Right lobe of liver (tissue), 6 donors: Measurements from ENCODE around the gene CASP8. TPM values are rescaled to one million over a fixed set of nuclear protein-coding genes. Genes with fewer than 3 reads are reported as not detected.

Source experiments
- ATAC-seq, 4 donors: fragments of 200-7000 bp; cut with Tn5 transposase; one replicate each; pipeline ENCODE4 v1.9.1; 2020; ENCODE audit warnings: mild to moderate bottlenecking in 4 of 4, moderate library complexity in 4 of 4
- DNase-seq, 3 donors: peaks; one replicate each; pipeline ENCODE4 v3.0.0-alpha.2; 2020
- H3K27ac ChIP-seq, 3 donors: fragments of 200-600 bp; one replicate each; pipeline ENCODE4 v1.8.0; 2022
- H3K27me3 ChIP-seq, 2 donors: fragments of 200-600 bp; one replicate each; pipeline ENCODE4 v1.8.0; 2022
- H3K36me3 ChIP-seq, 4 donors: fragments of 200-600 bp; sonication (generic) in 1 of 4; one replicate each; pipeline versions ENCODE4 v1.5.1 to v1.8.0; 2017 to 2022; ENCODE audit warnings: control low read depth in 1 of 4
- H3K4me1 ChIP-seq, 4 donors: fragments of 200-600 bp; sonication (generic) in 1 of 4; one replicate each; pipeline versions ENCODE4 v1.5.1 to v1.8.0; 2017 to 2022; ENCODE audit warnings: control low read depth in 1 of 4
- H3K4me3 ChIP-seq, 3 donors: fragments of 200-600 bp; one replicate each; pipeline ENCODE4 v1.8.0; 2022
- H3K9me3 ChIP-seq, 4 donors: fragments of 200-600 bp; sonication (generic) in 1 of 4; one replicate each; pipeline versions ENCODE4 v1.5.1 to v1.8.0; 2017 to 2022; ENCODE audit warnings: control low read depth in 1 of 4
- CTCF ChIP-seq, 4 donors: fragments of 200-600 bp in 3 of 4; fragments of 450-650 bp in 1 of 4; IDR thresholded peaks; one replicate each; pipeline versions ENCODE4 v1.5.1 to v1.8.0; 2016 to 2022; ENCODE audit warnings: antibody characterized with exemption in 4 of 4, mild to moderate bottlenecking in 2 of 4
- POLR2A ChIP-seq: fragments of 450-650 bp; IDR thresholded peaks from one replicate; pipeline ENCODE4 v1.6.1; 2017; ENCODE audit warnings: antibody characterized with exemption, mild to moderate bottlenecking
- WGBS: methylation state at CpG from one replicate; pipeline ENCODE4 v1.1.6; 2018; ENCODE audit warnings: low coverage, low lambda C conversion rate; ENCODE audit not compliant: insufficient coverage; ENCODE audit errors: missing lambda C conversion rate; 5-methylcytosine and 5-hydroxymethylcytosine counted together
- intact Hi-C, 2 donors: fragments of 100-400 bp; cut with DNase I; formaldehyde crosslinking; loops; one replicate each; pipeline versions ENCODE4 v1.11.2 to v1.14.1; 2022
- long read RNA-seq: library from polyadenylated mRNA; unstranded; transcript quantifications from one replicate; pipeline ENCODE4 v2.0.0, GENCODE V29; 2019
- total RNA-seq, 6 experiments: library from RNA; depleted of rRNA in 2 of 6; stranded (reverse); fragments of >200 nt in 2 of 6; fragmentation: NEBNext Ultra II Directional in 3 of 6; extraction: Animal tissue kit (Norgen Biotek cat#: 25700) in 3 of 6; gene quantifications; one replicate each; pipeline versions ENCODE4 v1.1.0 to v1.2.4, GENCODE V29; 2016 to 2023
- donor health status: DM: no; HTN: yes; CAD: no.
- donor health status: DM: no; HTN: no; CAD: no.
- donor health status: DM: no; HTN: no; CAD: no.
- donor health status: DM: no; HTN: yes; CAD: no.
- donor health status: DM: no; HTN: yes; CAD: no.

CASP8 gene
- 10 to 100 TPM in 5 of 6 experiments, 1 to 10 TPM in 1; 8.8 to 14.8 (median 11.5) TPM for total RNA-seq
- long read RNA-seq, partial matches to known transcripts, result 0 of 1 reads
- long read RNA-seq, other reads (novel, unspliced or antisense), result 0 of 1 reads

GRCh38 chr2:201260302-201260800 is at the start of gene CASP8:
TSS of gene CASP8 (plus strand) at chr2:201260536. CDS start at chr2:201266487, 5,951 bp downstream.
- H3K4me3 ChIP-seq, result peak within 1 kb of the TSS in 1 of 3 donors; percentile 17
- intact Hi-C loops, result no loop called here
- no peaks in the 10 kb centered on the region for H3K9me3 ChIP-seq
- ATAC-seq, result peak; percentile 49 to 63 (median 50)
- TF ChIP-seq POLR2A, result peak; percentile 44
- TF ChIP-seq CTCF (IDR thresholded peaks at IDR 0.05), result no peak
- WGBS, result 61% methylated on average over 10 of the region's 10 CpGs
- H3K4me1 ChIP-seq, result peaks cover 0 to 5% (median 0%) of the 10 kb centered on the region in 4 donors
- no peaks in the 10 kb centered on the region for H3K27me3 ChIP-seq
- H3K36me3 ChIP-seq, result no peaks in the 10 kb centered on the region
- peak in 1 of 3 donors; percentile 29 for DNase-seq
- H3K27ac ChIP-seq, result peak within 1 kb of the TSS; percentile 1 to 86 (median 65)

DNA sequence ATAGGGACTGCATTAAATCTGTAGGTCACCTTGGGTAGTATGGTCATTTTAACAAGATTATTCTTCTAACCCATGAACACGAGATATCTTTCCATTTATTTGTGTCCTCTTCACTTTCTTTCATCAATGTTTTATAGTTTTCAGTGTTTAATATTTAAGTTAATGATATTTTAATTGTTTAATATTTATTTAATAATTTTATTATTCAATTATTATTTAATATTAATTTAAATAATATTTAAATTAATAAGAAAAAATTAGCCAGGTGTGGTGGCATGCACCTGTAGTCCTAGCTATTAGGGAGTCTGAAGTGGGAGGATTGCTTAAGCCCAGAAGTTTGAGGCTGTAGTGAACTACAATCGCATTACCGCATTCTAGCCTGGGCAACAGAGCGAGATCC is 44.4 kb upstream of the CASP8 start:
- intact Hi-C loops, result no loop called here
- ATAC-seq (no peak), DNase-seq (no peak)
- WGBS, result 89% methylated on average over 4 of the region's 4 CpGs
- H3K4me1 ChIP-seq, result no peaks in the 10 kb centered on the region
- peaks cover 0 to 23% (median 3%) of the 10 kb centered on the region in 4 donors for H3K36me3 ChIP-seq
- no peak for TF ChIP-seq CTCF (IDR thresholded peaks at IDR 0.05)
- TF ChIP-seq POLR2A, result no peak
- H3K9me3 ChIP-seq, result no peaks in the 10 kb centered on the region
- H3K27ac ChIP-seq, result no peak overlapping the region
- no peak overlapping the region for H3K4me3 ChIP-seq
- H3K27me3 ChIP-seq, result no peaks in the 10 kb centered on the region

- WGBS, result 100% methylated on average over 1 of the region's 1 CpG
- no peak for DNase-seq
- intact Hi-C loops, result no loop called here
- H3K36me3 ChIP-seq, result peaks cover 0 to 20% (median 3%) of the 10 kb centered on the region in 4 donors
- TF ChIP-seq POLR2A (no peak), CTCF (IDR thresholded peaks at IDR 0.05) (no peak)
- no peaks in the 10 kb centered on the region for H3K4me1 ChIP-seq
- no peak overlapping the region for H3K4me3 ChIP-seq
- H3K27me3 ChIP-seq, result no peaks in the 10 kb centered on the region
- H3K9me3 ChIP-seq, result no peaks in the 10 kb centered on the region
- no peak for ATAC-seq
- H3K27ac ChIP-seq, result no peak overlapping the region
Observed at GRCh38 chr2:201216918-201217317, 43.4 kb upstream of the CASP8 start.

DNA sequence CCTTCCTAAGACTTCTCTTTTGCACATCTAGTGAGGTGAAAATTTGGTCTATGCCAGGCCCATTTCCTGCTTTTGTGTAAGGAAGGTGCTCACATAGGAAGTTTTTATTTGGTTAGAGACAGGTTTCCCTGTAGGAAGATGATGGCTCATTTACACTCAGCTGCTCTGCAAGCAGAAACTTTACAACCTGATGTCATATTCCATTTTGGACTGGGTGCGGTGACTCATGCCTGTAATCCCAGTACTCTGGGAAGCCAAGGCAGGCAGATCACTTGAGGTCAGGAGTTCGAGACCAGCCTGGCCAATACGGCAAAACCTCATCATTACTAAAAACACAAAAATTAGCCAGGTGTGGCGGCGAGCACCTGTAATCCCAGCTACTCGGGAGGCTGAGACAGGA is 41.6 kb upstream of the CASP8 start:
- TF ChIP-seq CTCF (IDR thresholded peaks at IDR 0.05) (no peak), POLR2A (no peak)
- Histone ChIP-seq H3K4me1 (no peaks in the 10 kb centered on the region), H3K36me3 (peaks cover 0 to 20% (median 3%) of the 10 kb centered on the region in 4 donors), H3K9me3 (no peaks in the 10 kb centered on the region), H3K4me3 (no peak overlapping the region), H3K27ac (no peak overlapping the region), H3K27me3 (no peaks in the 10 kb centered on the region)
- intact Hi-C loops, result no loop called here
- DNase-seq (no peak), ATAC-seq (peak in 1 of 4 donors; percentile 52)
- 98% methylated on average over 6 of the region's 6 CpGs for WGBS
